Panc1 (cell line): ENCODE results near the gene TPM4.

Experiments used
- CTCF ChIP-seq: fragments of 450-650 bp; IDR thresholded peaks from 2 replicates; pipeline ENCODE4 v1.5.1; 2017; ENCODE audit warnings: mild to moderate bottlenecking
- POLR2AphosphoS5 ChIP-seq: IDR thresholded peaks from 2 replicates; pipeline ENCODE4 v1.6.1; 2012; ENCODE audit warnings: mild to moderate bottlenecking, low read depth, low read length, moderate library complexity
- SIN3A ChIP-seq: IDR thresholded peaks from 2 replicates; pipeline ENCODE4 v1.6.1; 2012; ENCODE audit warnings: low read depth, mild to moderate bottlenecking, low read length, moderate library complexity, borderline replicate concordance; ENCODE audit not compliant: insufficient read depth
- TCF7L2 ChIP-seq: IDR thresholded peaks from 2 replicates; pipeline ENCODE4 v1.6.1; 2011; ENCODE audit warnings: mild to moderate bottlenecking, low read depth, low read length, inconsistent platforms
- TF ChIP-seq, protein P1 (sequence below), 2 experiments: IDR thresholded peaks; 2 replicates each; pipeline ENCODE4 v1.6.1; 2011 to 2012; ENCODE audit warnings: low read depth in 2 of 2, control low read depth in 1 of 2, low read length in 1 of 2, mild to moderate bottlenecking in 1 of 2, moderate library complexity in 1 of 2; ENCODE audit not compliant: insufficient read depth in 1 of 2

DNA sequence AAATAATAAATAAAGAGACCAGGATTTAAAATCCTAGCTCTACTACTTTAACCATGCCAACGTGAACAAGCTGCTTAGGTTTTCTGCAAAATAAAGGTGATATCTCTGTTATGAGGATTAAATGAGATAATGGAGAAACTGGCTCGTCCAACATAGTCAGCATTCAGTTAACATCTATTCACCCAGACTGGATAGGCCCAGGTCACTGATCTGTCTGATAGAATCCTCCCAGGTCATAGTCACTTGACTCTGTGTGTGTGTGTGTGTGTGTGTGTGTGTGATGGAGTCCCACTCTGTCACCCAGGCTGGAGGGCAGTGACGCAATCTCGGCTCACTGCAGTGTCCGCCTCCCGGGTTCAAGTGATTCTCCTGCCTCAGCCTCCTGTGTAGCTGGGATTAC is 22.5 kb downstream of the TPM4 start:
- TF ChIP-seq CTCF (no peak), POLR2AphosphoS5 (no peak), SIN3A (no peak), TCF7L2 (no peak)
- TF ChIP-seq, protein P1, sequence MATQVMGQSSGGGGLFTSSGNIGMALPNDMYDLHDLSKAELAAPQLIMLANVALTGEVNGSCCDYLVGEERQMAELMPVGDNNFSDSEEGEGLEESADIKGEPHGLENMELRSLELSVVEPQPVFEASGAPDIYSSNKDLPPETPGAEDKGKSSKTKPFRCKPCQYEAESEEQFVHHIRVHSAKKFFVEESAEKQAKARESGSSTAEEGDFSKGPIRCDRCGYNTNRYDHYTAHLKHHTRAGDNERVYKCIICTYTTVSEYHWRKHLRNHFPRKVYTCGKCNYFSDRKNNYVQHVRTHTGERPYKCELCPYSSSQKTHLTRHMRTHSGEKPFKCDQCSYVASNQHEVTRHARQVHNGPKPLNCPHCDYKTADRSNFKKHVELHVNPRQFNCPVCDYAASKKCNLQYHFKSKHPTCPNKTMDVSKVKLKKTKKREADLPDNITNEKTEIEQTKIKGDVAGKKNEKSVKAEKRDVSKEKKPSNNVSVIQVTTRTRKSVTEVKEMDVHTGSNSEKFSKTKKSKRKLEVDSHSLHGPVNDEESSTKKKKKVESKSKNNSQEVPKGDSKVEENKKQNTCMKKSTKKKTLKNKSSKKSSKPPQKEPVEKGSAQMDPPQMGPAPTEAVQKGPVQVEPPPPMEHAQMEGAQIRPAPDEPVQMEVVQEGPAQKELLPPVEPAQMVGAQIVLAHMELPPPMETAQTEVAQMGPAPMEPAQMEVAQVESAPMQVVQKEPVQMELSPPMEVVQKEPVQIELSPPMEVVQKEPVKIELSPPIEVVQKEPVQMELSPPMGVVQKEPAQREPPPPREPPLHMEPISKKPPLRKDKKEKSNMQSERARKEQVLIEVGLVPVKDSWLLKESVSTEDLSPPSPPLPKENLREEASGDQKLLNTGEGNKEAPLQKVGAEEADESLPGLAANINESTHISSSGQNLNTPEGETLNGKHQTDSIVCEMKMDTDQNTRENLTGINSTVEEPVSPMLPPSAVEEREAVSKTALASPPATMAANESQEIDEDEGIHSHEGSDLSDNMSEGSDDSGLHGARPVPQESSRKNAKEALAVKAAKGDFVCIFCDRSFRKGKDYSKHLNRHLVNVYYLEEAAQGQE (IDR thresholded peaks at IDR 0.05; ENCODE audit: insufficient read depth in 1 of 2, low read depth in 2 of 2, low read length in 1 of 2), result no peak
